Bronchial epithelial cell (primary cell): Measurements from ENCODE around the gene GOLGA8R. TPM values are rescaled to one million over a fixed set of nuclear protein-coding genes. Genes with fewer than 3 reads are reported as not detected.
"Not testable (repeated sequence)": the region's sequence is repeated elsewhere in the genome, so short reads cannot be mapped to it uniquely, and the experiment has no call there.

ENCODE experiments used
- DNase-seq: peaks from one replicate; pipeline ENCODE4 v3.0.0-alpha.2; 2010; ENCODE audit warnings: low read depth
- FAIRE-seq: peaks from 2 replicates; lab custom pipeline; 2011; peaks lifted over from hg19 to GRCh38; lab: Jason Lieb, UNC
- H3K27me3 ChIP-seq: 2 replicates; pipeline ENCODE4 v1.5.1; 2011; ENCODE audit warnings: low read length; ENCODE audit not compliant: control insufficient read depth, insufficient read depth
- H3K36me3 ChIP-seq: 2 replicates; pipeline ENCODE4 v1.5.1; 2011; ENCODE audit warnings: low read length; ENCODE audit not compliant: control insufficient read depth, insufficient read depth
- H3K4me3 ChIP-seq: 2 replicates; pipeline ENCODE4 v1.5.1; 2011; ENCODE audit warnings: mild to moderate bottlenecking, low read depth, low read length, control low read depth
- total RNA-seq: library from RNA; depleted of rRNA; stranded (reverse); fragments of >200 nt; gene quantifications from 2 replicates; pipeline ENCODE4 v1.2.1, GENCODE V29; 2014

GOLGA8R gene
- total RNA-seq = 0.53 and 2.8 TPM in 2 replicates

GRCh38 chr15:30414160-30414559 is at the start of gene GOLGA8R:
TSS of gene GOLGA8R (minus strand) at chr15:30414260. CDS start at chr15:30414162, 98 bp downstream.
- not testable (repeated sequence) for H3K27me3 ChIP-seq, DNase-seq, H3K36me3 ChIP-seq, H3K4me3 ChIP-seq, FAIRE-seq

DNA sequence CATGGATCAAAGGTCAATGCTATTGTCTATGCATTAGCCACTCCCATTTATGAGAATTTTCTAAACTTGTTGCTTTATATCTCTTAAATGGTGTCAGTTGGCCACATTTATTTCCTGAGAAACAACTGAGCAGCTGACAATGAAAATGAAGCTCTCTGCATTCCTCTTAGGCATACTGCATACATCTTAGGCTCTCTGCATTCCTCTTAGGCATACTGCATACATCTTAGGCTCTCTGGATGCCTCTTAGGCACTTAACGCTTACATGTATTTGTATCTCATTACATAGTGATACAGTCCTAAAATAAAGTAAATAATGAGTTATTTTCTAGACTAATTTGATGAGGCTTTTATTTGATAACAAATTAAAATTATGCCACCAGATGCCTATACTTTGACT is 49.8 kb upstream of the GOLGA8R start:
- H3K36me3 ChIP-seq, FAIRE-seq, H3K27me3 ChIP-seq: not testable (repeated sequence)

DNA sequence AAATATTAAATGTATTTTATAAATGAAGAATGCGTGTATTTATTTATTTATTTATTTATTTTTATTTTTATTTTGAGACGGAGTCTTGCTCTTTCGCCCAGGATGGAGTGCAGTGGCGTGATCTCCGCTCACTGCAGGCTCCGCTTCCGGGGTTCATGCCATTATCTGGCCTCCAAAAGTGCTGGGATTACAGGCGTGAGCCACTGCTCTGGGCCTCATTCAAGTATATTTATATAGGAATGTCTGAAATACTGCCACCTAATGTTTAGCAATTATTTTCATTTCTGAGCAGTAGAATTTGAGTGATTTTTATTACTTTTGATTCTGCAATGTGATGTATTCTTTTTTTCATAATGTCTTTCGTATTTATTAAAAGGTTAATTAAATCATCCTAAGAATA is 48.1 kb upstream of the GOLGA8R start:
- not testable (repeated sequence) for FAIRE-seq, H3K27me3 ChIP-seq, DNase-seq, H3K36me3 ChIP-seq, H3K4me3 ChIP-seq

More for the DNA sequence above, 49.8 kb upstream of the GOLGA8R start:
- not testable (repeated sequence) for H3K4me3 ChIP-seq, DNase-seq

DNA sequence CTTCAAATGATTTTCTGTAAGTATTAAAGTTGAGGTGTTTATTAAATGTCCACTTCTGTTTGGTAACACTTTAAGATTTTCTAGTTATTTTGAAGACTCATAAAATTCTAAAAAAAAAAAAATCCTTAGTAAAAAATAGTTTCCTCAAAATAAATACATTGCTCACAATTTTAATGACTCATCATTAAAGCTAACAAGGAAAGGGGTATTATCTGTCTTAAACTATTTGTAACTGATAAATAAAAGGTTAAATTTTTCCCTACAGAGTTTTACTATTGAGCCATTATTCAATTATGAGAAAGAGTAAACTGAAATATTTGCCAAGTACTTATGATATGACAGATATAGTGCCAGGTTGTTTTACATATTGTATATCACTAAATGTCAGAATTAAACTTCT is 38.6 kb upstream of the GOLGA8R start:
- H3K4me3 ChIP-seq, H3K36me3 ChIP-seq, H3K27me3 ChIP-seq, FAIRE-seq: not testable (repeated sequence)
- DNase-seq = peak; percentile 15

GRCh38 chr15:30438348-30438747 is 24.3 kb upstream of the GOLGA8R start:
- H3K4me3 ChIP-seq, FAIRE-seq, H3K27me3 ChIP-seq, DNase-seq, H3K36me3 ChIP-seq: not testable (repeated sequence)

- H3K36me3 ChIP-seq, DNase-seq, H3K4me3 ChIP-seq, FAIRE-seq, H3K27me3 ChIP-seq: not testable (repeated sequence)
Observed at GRCh38 chr15:30435878-30436277, 21.8 kb upstream of the GOLGA8R start.

- not testable (repeated sequence) for H3K36me3 ChIP-seq, H3K27me3 ChIP-seq, FAIRE-seq, DNase-seq, H3K4me3 ChIP-seq
Observed at GRCh38 chr15:30420723-30421122, 6.7 kb upstream of the GOLGA8R start.

- not testable (repeated sequence) for H3K36me3 ChIP-seq, DNase-seq, FAIRE-seq, H3K27me3 ChIP-seq, H3K4me3 ChIP-seq
Observed at GRCh38 chr15:30407636-30408035, 6.4 kb downstream of the GOLGA8R start.

DNA sequence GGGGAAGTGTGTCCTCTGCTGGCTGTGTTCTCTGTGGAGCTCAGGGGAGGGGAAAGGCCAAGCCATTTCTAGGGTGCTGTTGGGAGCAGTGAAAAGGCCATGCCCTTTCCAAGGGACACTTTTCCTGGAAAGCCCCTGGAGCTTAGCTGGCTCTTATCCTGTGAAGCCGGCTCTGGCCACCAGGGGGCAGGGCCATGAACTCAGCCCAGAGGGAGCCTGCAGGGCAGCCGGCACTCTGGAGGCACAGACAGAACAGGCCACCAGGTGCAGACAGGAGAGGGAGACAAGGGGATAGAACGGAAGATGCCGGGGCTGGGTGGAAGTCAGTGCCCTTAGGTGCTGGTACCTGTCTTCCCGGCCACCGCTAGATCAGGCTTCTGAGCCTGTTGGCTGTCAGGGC is 15.1 kb downstream of the GOLGA8R start:
- H3K4me3 ChIP-seq, H3K36me3 ChIP-seq, FAIRE-seq, H3K27me3 ChIP-seq, DNase-seq: not testable (repeated sequence)

GRCh38 chr15:30393664-30393991 is 20.4 kb downstream of the GOLGA8R start:
- H3K36me3 ChIP-seq, H3K4me3 ChIP-seq, H3K27me3 ChIP-seq, FAIRE-seq, DNase-seq: not testable (repeated sequence)

GRCh38 chr15:30392766-30393663 is 21.0 kb downstream of the GOLGA8R start, which contains the start of gene CHRFAM7A:
TSS of gene CHRFAM7A (minus strand) at chr15:30393540. CDS start at chr15:30383351, 10,189 bp downstream.
- H3K4me3 ChIP-seq, FAIRE-seq, DNase-seq, H3K27me3 ChIP-seq, H3K36me3 ChIP-seq: not testable (repeated sequence)

GRCh38 chr15:30386318-30386887 is 27.7 kb downstream of the GOLGA8R start:
- H3K36me3 ChIP-seq, H3K27me3 ChIP-seq, DNase-seq, H3K4me3 ChIP-seq, FAIRE-seq: not testable (repeated sequence)

GRCh38 chr15:30377082-30377413 is 37.0 kb downstream of the GOLGA8R start:
- not testable (repeated sequence) for DNase-seq, FAIRE-seq, H3K4me3 ChIP-seq, H3K27me3 ChIP-seq, H3K36me3 ChIP-seq

GRCh38 chr15:30376375-30377081 is 37.5 kb downstream of the GOLGA8R start:
- H3K36me3 ChIP-seq, H3K27me3 ChIP-seq, DNase-seq, H3K4me3 ChIP-seq, FAIRE-seq: not testable (repeated sequence)
